GM12873 (cell line): ENCODE measurements around the gene PCNX2.

ENCODE experiments used
- TF ChIP-seq, protein P1 (sequence below): IDR thresholded peaks from 2 replicates; pipeline ENCODE4 v1.5.1; 2012; ENCODE audit warnings: low read depth, mild to moderate bottlenecking, moderate library complexity, low read length, control low read depth; ENCODE audit not compliant: insufficient read depth; ENCODE audit errors: missing control alignments

PCNX2 gene

DNA sequence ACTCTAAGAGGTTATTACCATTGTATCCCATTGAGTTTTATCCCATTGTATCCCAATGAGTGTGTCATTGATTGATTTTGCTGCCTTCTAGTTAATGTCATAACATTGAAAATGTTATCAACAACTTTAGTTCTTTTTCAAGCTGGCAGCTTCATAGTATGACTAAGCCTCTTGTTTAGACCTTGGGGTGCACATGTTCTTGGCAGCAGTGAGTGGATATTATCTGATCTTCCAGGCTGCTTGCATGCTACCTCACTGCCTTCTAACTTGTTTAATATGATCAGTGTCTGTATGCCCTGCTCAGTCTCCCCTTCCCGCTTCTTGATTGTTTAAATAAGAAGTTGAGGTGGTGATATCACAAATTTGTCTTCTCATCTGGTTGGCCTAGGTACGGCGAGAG is 320.6 kb downstream of the PCNX2 start:
- TF ChIP-seq, protein P1, sequence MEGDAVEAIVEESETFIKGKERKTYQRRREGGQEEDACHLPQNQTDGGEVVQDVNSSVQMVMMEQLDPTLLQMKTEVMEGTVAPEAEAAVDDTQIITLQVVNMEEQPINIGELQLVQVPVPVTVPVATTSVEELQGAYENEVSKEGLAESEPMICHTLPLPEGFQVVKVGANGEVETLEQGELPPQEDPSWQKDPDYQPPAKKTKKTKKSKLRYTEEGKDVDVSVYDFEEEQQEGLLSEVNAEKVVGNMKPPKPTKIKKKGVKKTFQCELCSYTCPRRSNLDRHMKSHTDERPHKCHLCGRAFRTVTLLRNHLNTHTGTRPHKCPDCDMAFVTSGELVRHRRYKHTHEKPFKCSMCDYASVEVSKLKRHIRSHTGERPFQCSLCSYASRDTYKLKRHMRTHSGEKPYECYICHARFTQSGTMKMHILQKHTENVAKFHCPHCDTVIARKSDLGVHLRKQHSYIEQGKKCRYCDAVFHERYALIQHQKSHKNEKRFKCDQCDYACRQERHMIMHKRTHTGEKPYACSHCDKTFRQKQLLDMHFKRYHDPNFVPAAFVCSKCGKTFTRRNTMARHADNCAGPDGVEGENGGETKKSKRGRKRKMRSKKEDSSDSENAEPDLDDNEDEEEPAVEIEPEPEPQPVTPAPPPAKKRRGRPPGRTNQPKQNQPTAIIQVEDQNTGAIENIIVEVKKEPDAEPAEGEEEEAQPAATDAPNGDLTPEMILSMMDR, result no peak

DNA sequence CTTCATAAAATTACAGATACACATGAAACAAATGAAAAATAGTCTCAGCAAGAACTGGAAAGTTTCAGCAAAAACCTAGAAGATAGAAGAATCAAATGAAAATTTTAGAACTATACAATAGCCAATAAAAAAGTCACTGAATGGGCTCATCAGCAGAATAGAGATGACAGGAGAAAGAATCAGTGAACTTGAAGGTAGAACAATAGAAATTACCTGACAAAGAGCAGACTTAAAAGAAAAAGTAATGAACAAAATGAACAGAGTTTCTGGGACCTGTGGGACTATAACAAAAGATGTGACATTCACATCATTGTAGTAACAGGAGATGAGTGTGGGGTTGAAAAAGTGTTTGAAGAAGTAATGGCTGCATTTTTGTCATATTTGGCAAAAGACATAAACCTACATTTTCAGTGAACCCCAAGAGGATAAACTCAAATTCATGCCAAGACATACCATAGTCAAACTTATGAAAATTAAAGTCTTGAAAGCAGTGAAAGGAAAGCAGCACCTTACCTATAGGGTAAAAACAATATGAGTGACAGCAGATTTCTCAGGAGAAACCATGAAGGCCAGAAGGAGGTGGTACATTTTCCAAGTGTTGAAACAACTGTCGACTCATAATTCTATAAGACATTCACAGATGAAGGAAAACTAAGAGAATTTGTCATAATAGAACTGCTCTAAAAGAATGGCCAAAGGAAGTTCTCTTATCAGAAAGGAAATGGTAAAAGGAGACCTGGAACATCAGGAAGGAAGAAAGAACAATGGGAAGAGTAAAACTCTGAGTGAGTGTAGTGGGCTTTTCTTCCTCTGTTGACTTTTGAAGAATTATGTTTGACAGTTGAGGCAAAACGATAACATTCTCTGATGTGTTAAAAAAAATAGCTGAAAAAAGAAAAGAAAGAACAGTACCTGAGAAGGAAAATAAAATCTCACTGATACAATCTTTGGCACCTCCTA is 321.6 kb downstream of the PCNX2 start:
- TF ChIP-seq, protein P1, result no peak

DNA sequence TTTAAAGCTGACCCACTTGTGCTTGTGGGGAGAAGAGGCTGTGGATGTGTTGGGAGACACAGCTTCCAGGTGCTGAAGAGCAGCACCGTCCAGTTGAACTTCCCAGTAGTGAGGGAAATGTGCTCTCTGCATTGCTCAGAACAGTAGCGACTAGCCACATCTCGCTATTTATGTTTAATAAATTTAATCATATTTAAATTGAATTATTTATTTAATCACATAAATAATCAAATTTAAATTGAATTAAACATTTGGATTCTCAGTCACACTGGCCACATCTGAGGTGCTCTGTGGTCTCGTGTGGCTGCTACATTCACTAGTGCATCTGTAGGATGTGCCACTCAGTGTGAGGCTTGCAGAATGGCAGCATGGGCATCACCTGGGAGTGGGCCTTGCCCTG is 325.0 kb downstream of the PCNX2 start:
- TF ChIP-seq, protein P1, result no peak

DNA sequence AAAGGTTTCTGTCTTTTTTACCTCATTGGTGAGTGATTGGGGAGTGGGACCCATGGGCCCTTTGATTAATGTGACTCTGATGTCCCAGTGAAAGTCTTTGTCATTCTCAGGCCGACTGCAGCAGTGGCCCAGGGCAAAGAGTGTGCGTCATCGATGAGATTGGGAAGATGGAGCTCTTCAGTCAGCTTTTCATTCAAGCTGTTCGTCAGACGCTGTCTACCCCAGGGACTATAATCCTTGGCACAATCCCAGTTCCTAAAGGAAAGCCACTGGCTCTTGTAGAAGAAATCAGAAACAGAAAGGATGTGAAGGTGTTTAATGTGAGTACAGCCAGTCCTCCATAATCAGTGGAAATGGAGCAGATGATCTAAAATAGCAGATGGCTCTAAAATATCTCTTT is 325.7 kb downstream of the PCNX2 start:
- TF ChIP-seq, protein P1, result no peak

DNA sequence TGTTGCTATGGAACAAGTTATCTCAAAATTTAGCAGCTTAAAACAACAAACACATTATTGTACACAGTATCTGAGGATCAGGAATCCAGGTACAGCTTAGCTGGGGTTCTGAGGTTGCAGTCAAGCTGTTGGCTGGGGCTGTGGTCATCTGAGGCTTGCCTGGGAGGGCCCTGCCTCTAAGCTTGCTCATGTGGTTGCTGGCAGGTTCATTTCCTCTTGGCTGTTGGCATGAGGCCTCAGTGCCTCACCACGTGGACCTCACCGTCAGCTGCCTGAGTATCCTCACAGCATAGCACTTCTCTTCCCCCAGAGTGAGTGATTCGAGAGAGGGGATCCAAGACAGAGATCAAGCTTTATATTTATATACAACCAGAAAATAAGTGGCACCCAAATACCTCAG is 326.6 kb downstream of the PCNX2 start:
- TF ChIP-seq, protein P1, result no peak

DNA sequence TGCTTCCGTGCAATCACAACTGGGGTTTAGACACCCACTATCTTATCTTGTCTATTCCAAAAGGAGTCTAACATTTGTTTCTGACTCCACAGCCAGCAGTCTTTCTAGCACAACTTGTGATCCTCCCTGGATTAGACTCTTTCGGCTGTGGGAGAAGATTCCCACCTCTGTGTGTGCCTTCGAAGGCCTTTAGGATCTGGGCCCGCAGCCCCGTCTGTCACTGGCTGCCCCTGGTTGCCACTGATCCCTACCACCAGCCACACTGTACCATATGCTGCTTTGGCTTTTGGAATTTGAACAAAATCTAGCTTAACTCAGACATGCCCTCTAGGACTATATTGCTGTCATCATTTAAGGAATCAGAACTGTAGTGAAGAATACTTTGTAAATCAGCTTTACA is 327.1 kb downstream of the PCNX2 start:
- TF ChIP-seq, protein P1, result no peak

DNA sequence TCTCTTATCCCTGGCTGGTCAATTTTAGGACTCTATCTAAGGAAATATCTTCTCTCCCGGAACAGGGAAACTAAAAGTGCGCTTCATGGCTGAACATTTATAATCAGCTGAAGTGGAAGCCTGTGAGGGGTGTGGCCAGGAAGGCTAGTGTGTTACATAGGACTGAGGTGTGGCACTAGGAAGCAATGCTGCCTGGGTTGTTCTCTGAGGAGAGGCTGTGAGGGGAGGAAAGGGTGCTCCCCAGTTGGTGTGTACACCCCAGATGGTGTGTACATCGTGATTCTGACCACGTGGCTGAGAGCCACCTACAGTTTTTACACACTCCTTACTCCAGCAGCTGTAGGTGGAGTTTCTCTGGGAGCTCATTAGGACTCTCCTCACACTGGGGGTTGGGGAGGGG is 328.9 kb downstream of the PCNX2 start:
- TF ChIP-seq, protein P1, result no peak

DNA sequence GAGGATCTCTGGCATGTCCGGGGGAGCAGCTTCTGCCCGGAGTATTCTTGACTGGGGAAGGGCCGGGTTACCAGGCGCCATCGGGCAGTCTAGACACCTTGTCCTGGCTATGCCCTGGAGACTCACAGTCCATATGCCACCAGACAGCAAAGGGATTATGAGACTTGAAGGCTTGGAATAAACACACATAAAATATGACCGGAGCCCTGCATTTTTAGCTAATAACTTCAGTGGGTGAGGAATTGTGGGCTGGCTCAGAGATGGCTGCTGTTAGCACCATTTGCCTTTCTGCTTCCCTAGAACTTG is 329.7 kb downstream of the PCNX2 start:
- TF ChIP-seq, protein P1, result no peak
